ENCODE data around the gene WWC1. TPM values are rescaled to one million over a fixed set of nuclear protein-coding genes. Genes with fewer than 3 reads are reported as not detected.

Gene WWC1
- total and polyA plus RNA-seq, 12 donors = 0.10 to 5.8 (median 0.55) TPM

DNA sequence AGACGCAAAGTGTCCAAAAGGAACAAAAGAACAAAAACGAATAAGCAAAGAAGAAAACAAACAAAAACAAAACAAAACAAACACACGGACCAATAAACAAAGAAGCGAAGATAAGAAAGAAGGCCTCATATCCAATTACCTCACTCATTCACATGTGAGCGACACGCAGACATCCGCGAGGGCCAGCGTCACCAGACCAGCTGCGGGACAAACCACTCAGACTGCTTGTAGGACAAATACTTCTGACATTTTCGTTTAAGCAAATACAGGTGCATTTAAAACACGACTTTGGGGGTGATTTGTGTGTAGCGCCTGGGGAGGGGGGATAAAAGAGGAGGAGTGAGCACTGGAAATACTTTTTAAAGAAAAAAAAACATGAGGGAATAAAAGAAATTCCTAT, 28.3 kb upstream of the WWC1 start:
- H3K4me3 ChIP-seq = no peak overlapping the region
- no peak for DNase-seq
- TF ChIP-seq POLR2A (IDR thresholded peaks at IDR 0.05) = no peak
- no peak for TF ChIP-seq CTCF (IDR thresholded peaks at IDR 0.05)
- intact Hi-C loops (cut with DNase I) = no loop called here
- H3K9me3 ChIP-seq (replicated peaks in 1 of 3) = no peaks in the 10 kb centered on the region
- no peaks in the 10 kb centered on the region for H3K27me3 ChIP-seq
- no peak overlapping the region for H3K27ac ChIP-seq
- 77 to 82% (median 79%) methylated on average over 13 of the region's 13 CpGs for WGBS, 4 donors
- H3K36me3 ChIP-seq (replicated peaks in 1 of 2) = no peaks in the 10 kb centered on the region
- H3K4me1 ChIP-seq (replicated peaks in 1 of 2) = no peaks in the 10 kb centered on the region

DNA sequence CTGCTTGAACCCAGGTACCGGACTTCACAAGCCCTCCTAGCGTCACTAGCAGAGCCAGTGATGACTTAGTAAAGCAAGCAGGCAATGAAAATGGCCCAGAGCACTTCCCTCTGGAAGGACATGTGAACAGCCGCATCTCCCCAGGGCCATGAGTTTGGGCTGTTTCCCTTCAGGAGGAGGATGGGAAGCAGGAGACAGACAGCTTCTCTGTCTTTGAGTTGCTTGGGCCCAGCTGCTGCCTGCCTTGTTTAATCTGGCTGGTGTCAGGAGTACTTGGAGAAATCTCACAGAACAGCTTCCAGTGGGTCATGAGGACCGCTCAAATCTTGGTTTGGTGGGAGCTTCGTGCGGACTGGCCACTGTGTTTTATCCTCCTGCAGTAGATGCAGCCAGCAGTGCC, 25.4 kb upstream of the WWC1 start:
- intact Hi-C loops (cut with DNase I) = no loop called here
- H3K36me3 ChIP-seq (replicated peaks in 1 of 2) = no peaks in the 10 kb centered on the region
- H3K9me3 ChIP-seq (replicated peaks in 1 of 3) = no peaks in the 10 kb centered on the region
- no peak for TF ChIP-seq POLR2A (IDR thresholded peaks at IDR 0.05)
- TF ChIP-seq CTCF (IDR thresholded peaks at IDR 0.05) = no peak
- no peak overlapping the region for H3K4me3 ChIP-seq
- no peaks in the 10 kb centered on the region for H3K27me3 ChIP-seq
- 72 to 91% (median 88%) methylated on average over 2 to 6 of the region's 6 CpGs for WGBS, 4 donors
- no peak for DNase-seq
- H3K4me1 ChIP-seq (replicated peaks in 1 of 2) = peaks cover 0 to 9% of the 10 kb centered on the region in 2 donors
- H3K27ac ChIP-seq = no peak overlapping the region

DNA sequence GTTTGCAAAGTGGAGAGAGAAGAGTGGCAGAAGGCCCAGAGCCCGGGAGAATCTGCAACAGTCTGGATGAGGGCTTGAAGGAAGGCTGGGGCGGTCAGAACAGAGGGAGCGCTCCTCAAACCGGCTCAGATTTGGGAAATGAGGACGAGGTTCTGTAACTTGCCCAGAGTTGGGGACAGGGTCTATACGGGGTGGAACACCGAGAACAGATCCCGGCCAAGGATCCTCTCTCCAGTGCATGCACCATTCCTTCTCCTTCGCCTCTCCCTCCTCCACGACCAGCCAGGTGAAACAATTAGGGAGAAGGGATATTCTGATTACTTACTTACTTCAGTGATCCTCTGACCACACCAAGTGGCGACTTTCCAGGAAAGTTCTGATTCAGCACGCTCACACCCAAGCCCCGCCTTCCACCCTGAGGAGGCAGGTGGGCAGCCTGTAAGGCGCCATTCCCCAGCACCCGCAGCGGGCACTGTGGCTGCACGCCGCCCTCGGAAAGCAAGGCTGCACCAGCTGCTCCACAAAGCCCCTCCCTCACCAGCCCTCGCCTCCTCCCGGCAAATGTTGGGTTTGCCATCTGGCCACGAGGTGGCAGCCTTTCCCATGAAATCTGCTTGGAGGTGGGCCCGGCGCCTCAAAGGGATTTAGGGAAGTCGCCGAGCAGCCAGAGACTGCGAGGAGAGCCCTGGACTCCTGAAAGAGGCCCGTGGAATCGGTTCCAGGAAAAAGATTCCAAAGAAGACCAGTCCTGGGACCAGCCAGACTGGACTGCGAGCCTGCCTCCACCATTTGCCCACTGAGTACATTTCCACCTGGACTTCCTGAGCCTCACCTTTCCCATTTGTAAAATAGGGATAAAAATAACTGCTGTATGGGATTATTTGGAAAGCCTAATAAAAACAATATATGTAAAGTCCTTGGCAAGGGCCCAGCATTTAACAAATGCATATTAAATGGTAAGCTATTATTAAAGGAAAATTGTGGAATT, 22.2 kb upstream of the WWC1 start:
- WGBS, 4 donors = 2 to 6% (median 4%) methylated on average over 24 to 30 of the region's 30 CpGs
- Histone ChIP-seq H3K36me3 (replicated peaks in 1 of 2) (no peaks in the 10 kb centered on the region), H3K9me3 (replicated peaks in 1 of 3) (no peaks in the 10 kb centered on the region), H3K27ac (no peak overlapping the region), H3K27me3 (no peaks in the 10 kb centered on the region), H3K4me3 (peak overlapping the region in 1 of 4 donors; percentile 39), H3K4me1 (replicated peaks in 1 of 2) (peaks cover 0 to 9% of the 10 kb centered on the region in 2 donors)
- intact Hi-C loops (cut with DNase I) = no loop called here
- TF ChIP-seq POLR2A (IDR thresholded peaks at IDR 0.05) (no peak), CTCF (IDR thresholded peaks at IDR 0.05) (peak; percentile 78 to 89 (median 82))
- peak; percentile 79 to 92 (median 87) for DNase-seq

- intact Hi-C loops (cut with DNase I) = loop anchor here in 1 of 2 donors (5.0 kb wide), 1 partner anchor 217 kb away; the partner anchor contains the start of gene RARS1
- 42 to 61% (median 58%) methylated on average over 2 to 3 of the region's 3 CpGs for WGBS, 4 donors
- no peak overlapping the region for H3K4me3 ChIP-seq
- TF ChIP-seq POLR2A (IDR thresholded peaks at IDR 0.05) = no peak
- no peak for TF ChIP-seq CTCF (IDR thresholded peaks at IDR 0.05)
- no peaks in the 10 kb centered on the region for H3K27me3 ChIP-seq
- no peak for DNase-seq
- H3K36me3 ChIP-seq (replicated peaks in 1 of 2) = no peaks in the 10 kb centered on the region
- H3K27ac ChIP-seq = no peak overlapping the region
- H3K9me3 ChIP-seq (replicated peaks in 1 of 3) = no peaks in the 10 kb centered on the region
- H3K4me1 ChIP-seq (replicated peaks in 1 of 2) = peaks cover 0 to 9% of the 10 kb centered on the region in 2 donors
These were observed 21.5 kb upstream of the WWC1 start for GRCh38 chr5:168269937-168270330.

Data from adrenal gland (tissue), 12 donors.